Stimulated activated CD4-positive, alpha-beta T cell treated with anti-CD3 and anti-CD28 coated beads, Interleukin-15, amount 100 ng/mL, for 24 hours (primary cell): ENCODE data around the gene CYP2R1.

Experiments
- DNase-seq: peaks from one replicate; pipeline ENCODE4 v3.0.0-alpha.2; 2020

Gene CYP2R1

GRCh38 chr11:14892036-14892556, at the start of gene CYP2R1:
TSS of gene CYP2R1 (minus strand) at chr11:14892231. CDS start at chr11:14892205, 26 bp downstream.
- peak; percentile 92 for DNase-seq

- no peak for DNase-seq
These were observed 46.9 kb upstream of the CYP2R1 start for GRCh38 chr11:14938936-14939335.

- no peak for DNase-seq
These were observed 42.8 kb upstream of the CYP2R1 start for GRCh38 chr11:14934641-14935351.

- no peak for DNase-seq
These were observed 40.4 kb upstream of the CYP2R1 start for GRCh38 chr11:14932447-14932846.

- no peak for DNase-seq
These were observed 38.3 kb upstream of the CYP2R1 start for GRCh38 chr11:14930369-14930768.

GRCh38 chr11:14927146-14927545, 35.1 kb upstream of the CYP2R1 start:
- DNase-seq: no peak

GRCh38 chr11:14924318-14924717, 32.3 kb upstream of the CYP2R1 start:
- DNase-seq: no peak

GRCh38 chr11:14916403-14916802, 24.4 kb upstream of the CYP2R1 start:
- no peak for DNase-seq

- no peak for DNase-seq
These were observed 22.5 kb upstream of the CYP2R1 start for GRCh38 chr11:14914536-14914935.

GRCh38 chr11:14908214-14908880, 16.3 kb upstream of the CYP2R1 start:
- peak; percentile 47 for DNase-seq

- peak; percentile 91 for DNase-seq
These were observed 15.6 kb upstream of the CYP2R1 start for GRCh38 chr11:14907411-14908213.

GRCh38 chr11:14906993-14907392, 15.0 kb upstream of the CYP2R1 start:
- DNase-seq: no peak

- peak; percentile 3 for DNase-seq
These were observed 14.5 kb upstream of the CYP2R1 start for GRCh38 chr11:14906578-14906977.

- peak; percentile 76 for DNase-seq
These were observed 13.3 kb upstream of the CYP2R1 start for GRCh38 chr11:14905104-14906033.

GRCh38 chr11:14904745-14905103, 12.7 kb upstream of the CYP2R1 start:
- peak; percentile 88 for DNase-seq

- no peak for DNase-seq
These were observed 10.8 kb upstream of the CYP2R1 start for GRCh38 chr11:14902650-14903350.

GRCh38 chr11:14898906-14899305, 6.9 kb upstream of the CYP2R1 start:
- DNase-seq: no peak

- DNase-seq: no peak
These were observed 6.3 kb upstream of the CYP2R1 start for GRCh38 chr11:14898355-14898754.

- peak; percentile 19 for DNase-seq
These were observed 2.9 kb upstream of the CYP2R1 start for GRCh38 chr11:14894657-14895598.

- DNase-seq: no peak
These were observed 546 bp upstream of the CYP2R1 start for GRCh38 chr11:14892577-14892976.
